HCT116 (cell line): Measurements from ENCODE around the gene CXorf49.

Experiments used
- CEBPB ChIP-seq: IDR thresholded peaks from 2 replicates; pipeline ENCODE4 v1.6.1; 2012; ENCODE audit warnings: low read depth
- CTCF ChIP-seq, 3 experiments: fragments of 200-600 bp in 1 of 3; sonication (generic) in 1 of 3; IDR thresholded peaks in 2 of 3; conservative IDR thresholded peaks in 1 of 3; 2 replicates each; pipeline ENCODE4 v1.5.1; 2012 to 2017; ENCODE audit warnings: low read depth in 2 of 3, low read length in 2 of 3, antibody characterized with exemption in 1 of 3, borderline replicate concordance in 1 of 3, control low read depth in 1 of 3, mild to moderate bottlenecking in 1 of 3, mixed read lengths in 1 of 3, mixed run types in 1 of 3, moderate library complexity in 1 of 3; ENCODE audit not compliant: insufficient read depth in 1 of 3
- ELF1 ChIP-seq: IDR thresholded peaks from 2 replicates; pipeline ENCODE4 v1.6.1; 2012; ENCODE audit warnings: low read depth, borderline replicate concordance
- EZH2 ChIP-seq: fragments of 200-600 bp; sonication (generic); IDR thresholded peaks from 2 replicates; pipeline ENCODE4 v1.6.1; 2017; ENCODE audit warnings: antibody characterized with exemption, mixed run types
- EZH2phosphoT487 ChIP-seq: fragments of 200-600 bp; IDR thresholded peaks from 2 replicates; pipeline ENCODE4 v1.6.1; 2018; ENCODE audit warnings: antibody characterized with exemption, borderline replicate concordance
- MAX ChIP-seq: IDR thresholded peaks from 2 replicates; pipeline ENCODE4 v1.6.1; 2012
- POLR2A ChIP-seq: IDR thresholded peaks from 2 replicates; pipeline ENCODE4 v1.7.0; 2011; ENCODE audit warnings: borderline replicate concordance; ENCODE audit not compliant: insufficient read depth, insufficient read length; ENCODE audit errors: extremely low read depth
- POLR2AphosphoS5 ChIP-seq: IDR thresholded peaks from 2 replicates; pipeline ENCODE4 v1.6.1; 2011; ENCODE audit warnings: mild to moderate bottlenecking, low read depth, low read length, moderate library complexity
- REST ChIP-seq: IDR thresholded peaks from 2 replicates; pipeline ENCODE4 v1.6.1; 2012; ENCODE audit warnings: low read depth
- SIN3A ChIP-seq: IDR thresholded peaks from 2 replicates; pipeline ENCODE4 v1.6.1; 2012; ENCODE audit warnings: low read depth
- SP1 ChIP-seq: IDR thresholded peaks from 2 replicates; pipeline ENCODE4 v1.6.1; 2012; ENCODE audit warnings: low read depth
- SRF ChIP-seq: IDR thresholded peaks from 2 replicates; pipeline ENCODE4 v1.6.1; 2012; ENCODE audit warnings: low read depth
- YY1 ChIP-seq: IDR thresholded peaks from 2 replicates; pipeline ENCODE4 v1.6.1; 2011; ENCODE audit warnings: low read length, low read depth, moderate library complexity, mild to moderate bottlenecking; ENCODE audit not compliant: insufficient replicate concordance; ENCODE audit errors: extremely low read depth
- ZBTB33 ChIP-seq: IDR thresholded peaks from 2 replicates; pipeline ENCODE4 v1.6.1; 2011; ENCODE audit warnings: mild to moderate bottlenecking, low read length, moderate library complexity; ENCODE audit not compliant: insufficient replicate concordance; ENCODE audit errors: extremely low read depth

GRCh38 chrX:71665747-71666146 is 52.3 kb downstream of the CXorf49 start:
- TF ChIP-seq SP1, result no peak
- TF ChIP-seq CTCF (IDR thresholded peaks at IDR 0.05 in 2 of 3, conservative IDR thresholded peaks at IDR 0.05 in 1 of 3; ENCODE audit: borderline replicate concordance in 1 of 3, insufficient read depth in 1 of 3, low read depth in 2 of 3, low read length in 2 of 3), result no peak
- TF ChIP-seq POLR2AphosphoS5, result no peak
- TF ChIP-seq ZBTB33, result no peak
- TF ChIP-seq REST, result no peak
- no peak for TF ChIP-seq EZH2phosphoT487
- no peak for TF ChIP-seq CEBPB
- TF ChIP-seq EZH2, result no peak
- no peak for TF ChIP-seq YY1
- TF ChIP-seq MAX, result no peak
- no peak for TF ChIP-seq POLR2A
- no peak for TF ChIP-seq SIN3A
- TF ChIP-seq ELF1, result no peak
- no peak for TF ChIP-seq SRF
